ENCODE data around the gene TCF7L1. TPM values are rescaled to one million over a fixed set of nuclear protein-coding genes. Genes with fewer than 3 reads are reported as not detected.

TCF7L1 gene
- total RNA-seq, 1 donor from 2014 or later, result 8.9 TPM

- H3K36me3 ChIP-seq (ENCODE audit: control insufficient read depth in 3 of 3, insufficient read depth in 3 of 3, low read length in 3 of 3), result no peaks in the 10 kb centered on the region
- H3K4me1 ChIP-seq (ENCODE audit: control insufficient read depth in 3 of 3, insufficient read depth in 3 of 3, low read length in 3 of 3), result peaks cover 0 to 9% (median 7%) of the 10 kb centered on the region in 3 donors
- no peak overlapping the region for H3K27ac ChIP-seq (ENCODE audit: low read depth, low read length)
- H3K27me3 ChIP-seq (ENCODE audit: control insufficient read depth in 3 of 3, insufficient read depth in 3 of 3, low read length in 3 of 3), result no peaks in the 10 kb centered on the region
- no peak overlapping the region for H3K4me3 ChIP-seq (ENCODE audit: low read length in 3 of 3)
- H3K9me3 ChIP-seq (ENCODE audit: control insufficient read depth in 3 of 3, low read length in 3 of 3), result no peaks in the 10 kb centered on the region
- H3K9ac ChIP-seq (ENCODE audit: low read depth in 1 of 3, low read length in 3 of 3), result peak overlapping the region in 1 of 3 donors; percentile 16
Observed at GRCh38 chr2:85230679-85231467, 97.7 kb downstream of the TCF7L1 start.

- Histone ChIP-seq H3K36me3 (ENCODE audit: control insufficient read depth in 3 of 3, insufficient read depth in 3 of 3, low read length in 3 of 3) (no peaks in the 10 kb centered on the region), H3K27ac (ENCODE audit: low read depth, low read length) (no peak overlapping the region), H3K4me3 (ENCODE audit: low read length in 3 of 3) (no peak overlapping the region), H3K9me3 (ENCODE audit: control insufficient read depth in 3 of 3, low read length in 3 of 3) (no peaks in the 10 kb centered on the region), H3K27me3 (ENCODE audit: control insufficient read depth in 3 of 3, insufficient read depth in 3 of 3, low read length in 3 of 3) (no peaks in the 10 kb centered on the region), H3K4me1 (ENCODE audit: control insufficient read depth in 3 of 3, insufficient read depth in 3 of 3, low read length in 3 of 3) (peaks cover 0 to 9% (median 7%) of the 10 kb centered on the region in 3 donors), H3K9ac (ENCODE audit: low read depth in 1 of 3, low read length in 3 of 3) (no peak overlapping the region)
Observed at GRCh38 chr2:85231468-85231805, 98.2 kb downstream of the TCF7L1 start.

- Histone ChIP-seq H3K9me3 (ENCODE audit: control insufficient read depth in 3 of 3, low read length in 3 of 3) (no peaks in the 10 kb centered on the region), H3K4me1 (ENCODE audit: control insufficient read depth in 3 of 3, insufficient read depth in 3 of 3, low read length in 3 of 3) (peaks cover 0 to 9% (median 7%) of the 10 kb centered on the region in 3 donors)
Observed at GRCh38 chr2:85231952-85232351, 98.8 kb downstream of the TCF7L1 start.

DNA sequence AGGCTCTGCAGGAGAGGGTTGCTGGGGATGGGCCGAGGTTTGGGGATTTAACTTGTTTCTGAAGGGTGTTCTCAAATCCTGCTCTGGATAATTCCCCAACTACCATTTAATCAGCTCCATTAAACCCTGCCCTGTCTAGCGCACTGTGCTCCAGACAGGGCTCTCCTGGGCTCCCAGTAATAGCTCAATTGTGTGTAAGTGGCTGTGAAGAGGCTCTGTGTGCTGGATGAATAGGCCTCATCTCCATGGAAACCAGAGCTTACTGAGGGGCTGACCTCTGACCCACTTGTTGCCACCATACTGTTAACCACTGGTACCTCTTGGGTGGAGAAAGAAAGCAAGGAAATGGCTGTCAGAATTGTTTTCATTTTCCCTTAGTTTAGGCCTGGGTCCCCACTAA is 101.7 kb downstream of the TCF7L1 start:
- no peaks in the 10 kb centered on the region for H3K36me3 ChIP-seq (ENCODE audit: control insufficient read depth in 3 of 3, insufficient read depth in 3 of 3, low read length in 3 of 3)
- H3K27me3 ChIP-seq (ENCODE audit: control insufficient read depth in 3 of 3, insufficient read depth in 3 of 3, low read length in 3 of 3), result no peaks in the 10 kb centered on the region
- H3K4me3 ChIP-seq (ENCODE audit: low read length in 3 of 3), result no peak overlapping the region
- H3K27ac ChIP-seq (ENCODE audit: low read depth, low read length), result no peak overlapping the region
- peaks cover 0 to 9% (median 7%) of the 10 kb centered on the region in 3 donors for H3K4me1 ChIP-seq (ENCODE audit: control insufficient read depth in 3 of 3, insufficient read depth in 3 of 3, low read length in 3 of 3)
- H3K9ac ChIP-seq (ENCODE audit: low read depth in 1 of 3, low read length in 3 of 3), result no peak overlapping the region
- H3K9me3 ChIP-seq (ENCODE audit: control insufficient read depth in 3 of 3, low read length in 3 of 3), result no peaks in the 10 kb centered on the region

More at GRCh38 chr2:85231952-85232351, 98.8 kb downstream of the TCF7L1 start:
- Histone ChIP-seq H3K4me3 (ENCODE audit: low read length in 3 of 3) (no peak overlapping the region), H3K36me3 (ENCODE audit: control insufficient read depth in 3 of 3, insufficient read depth in 3 of 3, low read length in 3 of 3) (no peaks in the 10 kb centered on the region), H3K27me3 (ENCODE audit: control insufficient read depth in 3 of 3, insufficient read depth in 3 of 3, low read length in 3 of 3) (no peaks in the 10 kb centered on the region), H3K9ac (ENCODE audit: low read depth in 1 of 3, low read length in 3 of 3) (no peak overlapping the region), H3K27ac (ENCODE audit: low read depth, low read length) (no peak overlapping the region)

- Histone ChIP-seq H3K9ac (ENCODE audit: low read depth in 1 of 3, low read length in 3 of 3) (no peak overlapping the region), H3K36me3 (ENCODE audit: control insufficient read depth in 3 of 3, insufficient read depth in 3 of 3, low read length in 3 of 3) (no peaks in the 10 kb centered on the region), H3K4me3 (ENCODE audit: low read length in 3 of 3) (no peak overlapping the region), H3K27me3 (ENCODE audit: control insufficient read depth in 3 of 3, insufficient read depth in 3 of 3, low read length in 3 of 3) (no peaks in the 10 kb centered on the region), H3K9me3 (ENCODE audit: control insufficient read depth in 3 of 3, low read length in 3 of 3) (no peaks in the 10 kb centered on the region), H3K4me1 (ENCODE audit: control insufficient read depth in 3 of 3, insufficient read depth in 3 of 3, low read length in 3 of 3) (peaks cover 0 to 12% (median 7%) of the 10 kb centered on the region in 3 donors), H3K27ac (ENCODE audit: low read depth, low read length) (no peak overlapping the region)
Observed at GRCh38 chr2:85235281-85235680, 102.1 kb downstream of the TCF7L1 start.

DNA sequence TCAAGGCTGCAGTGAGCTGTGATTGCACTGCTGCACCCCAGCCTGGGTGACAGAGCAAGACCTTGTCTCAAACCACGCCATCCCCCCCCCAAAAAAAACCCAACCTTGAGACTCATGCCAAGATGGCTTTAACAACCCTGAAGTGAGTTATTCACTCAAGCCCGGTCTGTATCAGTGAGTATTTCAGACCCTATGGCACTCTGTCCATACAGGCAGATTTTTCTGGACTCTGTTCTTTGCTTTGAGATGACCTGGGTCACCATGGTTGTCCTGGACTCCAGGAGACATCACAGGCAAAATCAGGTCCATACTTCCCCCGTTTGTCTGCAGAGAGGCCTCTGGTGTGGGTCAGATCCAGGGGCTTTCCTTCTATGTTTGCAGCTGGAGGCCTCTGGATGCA is 102.9 kb downstream of the TCF7L1 start:
- Histone ChIP-seq H3K27ac (ENCODE audit: low read depth, low read length) (no peak overlapping the region), H3K36me3 (ENCODE audit: control insufficient read depth in 3 of 3, insufficient read depth in 3 of 3, low read length in 3 of 3) (no peaks in the 10 kb centered on the region), H3K9me3 (ENCODE audit: control insufficient read depth in 3 of 3, low read length in 3 of 3) (no peaks in the 10 kb centered on the region), H3K9ac (ENCODE audit: low read depth in 1 of 3, low read length in 3 of 3) (no peak overlapping the region), H3K4me3 (ENCODE audit: low read length in 3 of 3) (no peak overlapping the region), H3K27me3 (ENCODE audit: control insufficient read depth in 3 of 3, insufficient read depth in 3 of 3, low read length in 3 of 3) (no peaks in the 10 kb centered on the region), H3K4me1 (ENCODE audit: control insufficient read depth in 3 of 3, insufficient read depth in 3 of 3, low read length in 3 of 3) (peaks cover 0 to 8% (median 7%) of the 10 kb centered on the region in 3 donors)

GRCh38 chr2:85237849-85238565 is 104.8 kb downstream of the TCF7L1 start:
- Histone ChIP-seq H3K9me3 (ENCODE audit: control insufficient read depth in 3 of 3, low read length in 3 of 3) (no peaks in the 10 kb centered on the region), H3K4me1 (ENCODE audit: control insufficient read depth in 3 of 3, insufficient read depth in 3 of 3, low read length in 3 of 3) (peaks cover 0 to 8% (median 0%) of the 10 kb centered on the region in 3 donors), H3K27me3 (ENCODE audit: control insufficient read depth in 3 of 3, insufficient read depth in 3 of 3, low read length in 3 of 3) (no peaks in the 10 kb centered on the region), H3K4me3 (ENCODE audit: low read length in 3 of 3) (no peak overlapping the region), H3K9ac (ENCODE audit: low read depth in 1 of 3, low read length in 3 of 3) (no peak overlapping the region), H3K36me3 (ENCODE audit: control insufficient read depth in 3 of 3, insufficient read depth in 3 of 3, low read length in 3 of 3) (no peaks in the 10 kb centered on the region), H3K27ac (ENCODE audit: low read depth, low read length) (no peak overlapping the region)

DNA sequence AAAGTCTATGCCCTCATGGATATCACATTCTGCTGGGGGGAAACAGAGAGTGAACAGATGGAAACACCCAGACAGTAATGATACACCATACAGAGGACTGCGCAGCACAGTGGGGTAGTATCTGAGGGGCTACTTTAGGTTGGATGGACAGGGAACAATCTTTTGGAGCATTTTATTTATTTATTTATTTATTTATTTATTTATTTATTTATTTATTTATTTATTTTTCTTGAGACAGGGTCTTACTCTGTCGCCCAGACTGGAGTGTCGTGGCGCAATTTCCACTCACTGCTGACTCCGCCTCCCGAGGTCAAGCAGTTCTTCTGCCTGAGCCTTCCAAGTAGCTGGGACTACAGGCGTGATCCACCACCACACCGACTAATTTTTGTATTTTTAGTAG is 105.4 kb downstream of the TCF7L1 start:
- Histone ChIP-seq H3K4me1 (ENCODE audit: control insufficient read depth in 3 of 3, insufficient read depth in 3 of 3, low read length in 3 of 3) (peaks cover 4 to 11% (median 5%) of the 10 kb centered on the region in 3 donors), H3K9me3 (ENCODE audit: control insufficient read depth in 3 of 3, low read length in 3 of 3) (no peaks in the 10 kb centered on the region), H3K27ac (ENCODE audit: low read depth, low read length) (no peak overlapping the region), H3K9ac (ENCODE audit: low read depth in 1 of 3, low read length in 3 of 3) (no peak overlapping the region), H3K4me3 (ENCODE audit: low read length in 3 of 3) (no peak overlapping the region), H3K36me3 (ENCODE audit: control insufficient read depth in 3 of 3, insufficient read depth in 3 of 3, low read length in 3 of 3) (no peaks in the 10 kb centered on the region), H3K27me3 (ENCODE audit: control insufficient read depth in 3 of 3, insufficient read depth in 3 of 3, low read length in 3 of 3) (no peaks in the 10 kb centered on the region)

DNA sequence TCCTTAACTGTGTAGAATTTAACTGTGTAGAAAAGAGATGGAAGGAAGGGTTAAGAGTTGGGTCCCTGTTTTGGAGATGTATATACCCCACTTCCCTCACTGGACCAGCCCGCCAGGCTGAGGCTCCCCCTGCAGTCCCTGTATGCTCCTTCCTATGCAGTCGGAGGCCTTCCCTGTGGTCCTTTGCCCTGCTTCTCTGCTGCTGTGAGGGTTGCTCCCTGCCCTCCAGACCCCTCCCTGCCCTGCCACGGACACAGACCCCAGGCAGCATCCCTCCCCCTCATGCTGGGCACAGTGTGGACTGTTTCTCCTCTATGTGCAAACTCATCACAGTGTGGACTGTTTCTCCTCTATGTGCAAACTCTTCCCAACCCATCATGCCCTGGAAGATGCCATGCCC is 105.9 kb downstream of the TCF7L1 start:
- no peak overlapping the region for H3K9ac ChIP-seq (ENCODE audit: low read depth in 1 of 3, low read length in 3 of 3)
- no peak overlapping the region for H3K4me3 ChIP-seq (ENCODE audit: low read length in 3 of 3)
- H3K27me3 ChIP-seq (ENCODE audit: control insufficient read depth in 3 of 3, insufficient read depth in 3 of 3, low read length in 3 of 3), result no peaks in the 10 kb centered on the region
- H3K36me3 ChIP-seq (ENCODE audit: control insufficient read depth in 3 of 3, insufficient read depth in 3 of 3, low read length in 3 of 3), result no peaks in the 10 kb centered on the region
- peaks cover 6 to 14% (median 10%) of the 10 kb centered on the region in 3 donors for H3K4me1 ChIP-seq (ENCODE audit: control insufficient read depth in 3 of 3, insufficient read depth in 3 of 3, low read length in 3 of 3)
- H3K27ac ChIP-seq (ENCODE audit: low read depth, low read length), result no peak overlapping the region
- no peaks in the 10 kb centered on the region for H3K9me3 ChIP-seq (ENCODE audit: control insufficient read depth in 3 of 3, low read length in 3 of 3)

- Histone ChIP-seq H3K4me1 (ENCODE audit: control insufficient read depth in 3 of 3, insufficient read depth in 3 of 3, low read length in 3 of 3) (peaks cover 10 to 14% (median 11%) of the 10 kb centered on the region in 3 donors), H3K9me3 (ENCODE audit: control insufficient read depth in 3 of 3, low read length in 3 of 3) (no peaks in the 10 kb centered on the region), H3K36me3 (ENCODE audit: control insufficient read depth in 3 of 3, insufficient read depth in 3 of 3, low read length in 3 of 3) (no peaks in the 10 kb centered on the region), H3K9ac (ENCODE audit: low read depth in 1 of 3, low read length in 3 of 3) (no peak overlapping the region), H3K4me3 (ENCODE audit: low read length in 3 of 3) (no peak overlapping the region), H3K27me3 (ENCODE audit: control insufficient read depth in 3 of 3, insufficient read depth in 3 of 3, low read length in 3 of 3) (no peaks in the 10 kb centered on the region), H3K27ac (ENCODE audit: low read depth, low read length) (no peak overlapping the region)
Observed at GRCh38 chr2:85240055-85240454, 106.9 kb downstream of the TCF7L1 start.
